ENCODE measurements around the gene EDIL3.
"Not testable (repeated sequence)": the region's sequence is repeated elsewhere in the genome, so short reads cannot be mapped to it uniquely, and the experiment has no call there.

Gene EDIL3

DNA sequence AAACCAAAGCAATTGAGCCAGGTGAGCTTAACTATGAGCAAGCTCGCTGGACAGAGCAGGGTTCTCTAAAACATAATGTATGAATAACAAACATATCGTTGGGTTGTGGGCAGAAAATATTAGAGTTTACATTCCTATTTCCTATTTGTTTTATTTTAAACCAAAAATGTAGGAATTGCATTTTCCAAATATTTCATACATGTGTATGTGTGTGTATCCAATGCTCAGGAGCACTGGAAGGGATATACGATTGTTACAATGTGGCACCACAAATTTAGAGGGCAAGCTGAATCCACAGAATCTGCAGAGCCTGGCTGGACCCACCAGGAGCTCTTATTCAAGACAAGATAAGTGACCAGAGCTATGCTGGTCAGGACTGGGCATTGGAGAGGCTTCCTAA lies 338.7 kb downstream of the EDIL3 start:
- no peak for DNase-seq

DNA sequence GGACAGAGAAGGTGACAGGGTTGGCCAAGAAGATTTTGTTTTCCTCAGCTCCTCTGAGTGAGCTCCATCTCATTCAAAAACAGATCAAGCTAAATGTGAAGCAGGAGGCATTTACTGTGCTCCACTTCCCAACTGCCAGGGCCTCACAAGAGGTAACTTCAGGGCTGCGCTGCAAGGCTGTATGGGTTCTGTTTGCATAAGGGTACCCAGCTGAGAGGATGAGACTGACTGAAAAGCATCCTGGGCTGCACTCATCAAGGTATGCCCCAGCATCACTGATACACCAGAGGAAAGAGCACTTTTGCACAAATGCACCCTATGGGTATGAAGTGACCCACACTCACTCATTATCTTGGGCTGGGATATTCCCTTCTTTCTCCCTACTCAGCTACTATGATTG lies 347.8 kb downstream of the EDIL3 start:
- DNase-seq = no peak

GRCh38 chr5:84032324-84032723 lies 352.4 kb downstream of the EDIL3 start:
- no peak for DNase-seq

- no peak for DNase-seq
These were observed 356.6 kb downstream of the EDIL3 start for GRCh38 chr5:84028093-84028492.

DNA sequence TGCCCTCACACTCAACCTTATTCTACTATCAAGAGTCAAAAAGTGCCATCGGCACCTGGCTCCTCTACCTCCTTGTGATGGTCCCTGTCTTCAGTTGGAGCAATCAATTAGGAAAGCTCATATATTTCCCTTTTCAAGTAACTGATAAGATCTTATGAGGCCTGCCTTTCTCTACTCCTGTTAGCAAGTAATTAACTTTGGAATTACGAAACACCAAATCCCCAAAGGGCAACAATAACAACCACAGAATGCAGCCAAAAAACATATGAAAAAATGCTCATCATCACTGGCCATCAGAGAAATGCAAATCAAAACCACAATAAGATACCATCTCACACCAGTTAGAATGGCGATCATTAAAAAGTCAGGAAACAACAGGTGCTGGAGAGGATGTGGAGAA lies 366.2 kb downstream of the EDIL3 start:
- DNase-seq = not testable (repeated sequence)

DNA sequence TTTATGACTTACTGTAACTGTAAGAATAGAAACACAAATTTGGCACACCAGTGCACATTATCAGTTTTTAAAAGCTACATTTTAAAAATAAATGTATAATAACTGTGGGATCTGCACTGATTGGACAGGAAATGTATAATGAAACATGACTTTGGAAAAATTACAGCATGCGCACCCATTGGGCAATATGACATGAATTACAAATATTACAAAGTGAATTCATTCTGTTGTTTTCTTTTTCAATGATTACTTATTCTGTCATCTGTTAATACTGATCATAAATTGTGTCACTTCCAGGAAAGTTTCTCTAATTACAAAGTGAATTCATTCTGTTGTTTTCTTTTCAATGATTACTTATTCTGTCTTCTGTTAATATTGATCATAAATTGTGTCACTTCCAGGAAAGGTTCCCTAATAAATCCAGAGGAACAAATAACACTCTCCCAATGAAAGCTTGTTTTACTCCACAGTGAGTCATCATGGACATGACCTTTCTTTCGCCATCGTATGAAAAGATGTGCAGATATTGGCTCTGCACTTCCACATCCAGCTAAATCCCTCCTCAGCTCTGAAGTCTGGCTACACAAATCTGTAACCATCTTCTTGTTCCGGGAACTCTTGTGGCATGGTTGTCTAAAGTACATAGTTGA lies 367.0 kb downstream of the EDIL3 start:
- no peak for DNase-seq

DNA sequence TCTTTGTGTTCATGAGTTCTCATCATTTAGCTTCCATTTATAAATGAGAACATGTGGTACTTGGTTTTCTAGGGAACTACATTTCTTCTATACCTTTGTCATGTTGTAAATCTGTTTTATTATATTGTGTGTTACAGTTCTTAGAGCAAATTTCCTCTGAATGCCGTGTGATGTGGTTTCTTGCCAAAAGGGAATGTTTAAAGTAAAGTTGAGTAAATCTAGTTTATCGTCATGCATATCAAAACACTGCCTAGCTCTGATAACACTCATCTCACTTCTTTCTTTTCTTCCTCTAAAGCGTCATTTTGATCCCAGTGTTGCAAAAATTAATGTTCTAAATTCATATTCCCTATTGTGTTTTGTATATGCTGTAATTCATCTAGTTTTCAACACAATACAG lies 368.6 kb downstream of the EDIL3 start:
- no peak for DNase-seq

DNA sequence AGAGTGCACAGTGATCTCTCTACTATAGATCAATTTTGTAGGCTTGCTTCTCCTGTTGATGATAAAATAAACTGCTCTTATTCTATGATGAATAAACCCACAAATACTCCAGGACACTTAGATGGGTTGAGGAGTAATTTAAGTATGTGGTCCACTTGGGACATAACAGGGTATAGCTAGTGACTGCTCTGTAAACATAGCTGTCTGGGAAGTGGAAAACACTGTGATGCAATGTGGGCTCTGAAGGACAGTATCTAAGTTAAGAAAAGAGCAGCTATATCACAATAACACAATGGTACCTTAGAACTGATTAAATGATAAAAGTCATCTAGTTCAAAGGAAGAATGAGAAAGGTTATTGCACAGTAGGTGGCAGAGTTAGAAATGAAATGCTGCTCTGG lies 369.7 kb downstream of the EDIL3 start:
- DNase-seq = no peak

GRCh38 chr5:83993803-83994202 lies 390.9 kb downstream of the EDIL3 start:
- DNase-seq = no peak

GRCh38 chr5:83991566-83992224 lies 393.0 kb downstream of the EDIL3 start:
- no peak for DNase-seq

DNA sequence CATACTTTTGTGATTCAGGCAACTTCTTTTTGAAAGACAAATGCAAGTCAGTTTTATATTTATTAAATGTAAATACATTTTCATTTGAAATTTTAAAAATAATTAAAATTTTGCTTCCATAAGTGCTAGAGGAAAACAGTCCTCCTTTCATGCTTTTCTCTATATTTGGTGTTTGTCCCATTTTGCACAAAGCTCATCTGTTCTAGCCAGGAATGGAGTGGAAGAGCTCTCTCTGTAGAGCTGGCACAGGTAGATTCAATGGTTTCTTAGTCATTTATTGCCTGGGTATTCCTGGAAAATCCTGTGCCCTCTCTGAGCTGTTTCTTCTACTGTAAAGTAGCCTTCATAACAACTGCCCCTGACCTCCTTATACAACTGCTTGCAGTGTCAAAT lies 396.4 kb downstream of the EDIL3 start:
- no peak for DNase-seq

- no peak for DNase-seq
These were observed 397.0 kb downstream of the EDIL3 start for GRCh38 chr5:83987513-83988292.

- DNase-seq = no peak
These were observed 400.8 kb downstream of the EDIL3 start for GRCh38 chr5:83983852-83984251.

GRCh38 chr5:83973925-83974815 lies 410.5 kb downstream of the EDIL3 start:
- no peak for DNase-seq

DNA sequence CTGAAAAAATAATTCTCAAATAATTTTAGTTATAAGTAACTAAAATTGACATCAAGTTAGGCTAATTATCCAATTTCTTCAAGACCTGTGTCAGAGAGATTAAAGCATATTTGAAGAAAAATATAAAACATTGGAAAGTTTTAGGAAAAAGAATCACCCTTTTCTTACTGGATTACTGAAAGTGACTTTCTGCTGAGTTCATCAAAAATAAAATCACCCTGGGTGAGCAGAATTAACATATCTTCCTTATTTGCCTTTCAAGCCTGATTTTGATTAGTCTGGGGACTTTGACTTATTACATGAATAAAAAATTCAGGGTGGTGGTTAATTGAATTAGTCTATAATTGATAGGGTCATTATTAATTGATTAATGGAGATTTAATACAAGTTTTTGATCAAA lies 411.8 kb downstream of the EDIL3 start:
- DNase-seq = no peak

GRCh38 chr5:83972236-83972635 lies 412.4 kb downstream of the EDIL3 start:
- DNase-seq = no peak

- no peak for DNase-seq
These were observed 417.3 kb downstream of the EDIL3 start for GRCh38 chr5:83967417-83967816.

DNA sequence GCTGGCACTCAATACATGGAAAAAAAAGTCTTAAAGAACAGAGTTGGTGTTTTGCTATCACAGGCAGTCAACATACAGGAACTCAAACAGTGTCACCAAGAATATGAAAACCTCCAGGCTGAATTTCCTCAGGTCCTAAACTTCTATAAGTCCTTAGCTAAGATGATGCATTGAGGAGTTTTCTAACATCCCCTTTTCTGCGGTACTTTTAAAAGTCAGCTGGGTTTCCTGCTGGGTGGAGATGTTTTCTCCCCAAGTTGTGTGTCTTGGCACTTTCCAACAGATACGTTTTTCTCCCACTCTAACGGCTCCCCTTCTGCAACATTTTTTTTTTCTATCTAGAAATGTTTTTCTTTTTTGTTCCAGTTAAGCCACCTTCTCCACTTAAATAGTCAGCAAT lies 419.2 kb downstream of the EDIL3 start:
- peak; percentile 73 to 82 for DNase-seq

DNA sequence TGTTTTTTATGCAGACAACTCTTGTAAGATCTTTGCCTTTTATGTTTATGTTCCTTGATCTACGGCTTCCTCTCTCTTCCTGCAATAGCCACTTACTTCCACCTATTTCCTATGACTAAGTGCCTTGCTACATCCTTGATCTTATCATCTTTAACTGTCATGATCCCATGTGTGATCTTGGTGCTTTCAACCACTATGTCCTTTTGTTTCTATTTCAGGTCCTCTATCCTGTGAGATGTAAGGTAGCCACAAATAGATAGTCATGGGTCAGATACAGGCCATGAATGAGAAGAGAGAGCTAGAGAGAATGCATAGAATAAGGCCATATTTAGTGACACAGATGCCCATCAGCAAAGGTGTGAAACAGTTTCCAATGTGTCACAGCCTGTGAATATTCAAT lies 420.4 kb downstream of the EDIL3 start:
- DNase-seq = peak; percentile 75 to 83

DNA sequence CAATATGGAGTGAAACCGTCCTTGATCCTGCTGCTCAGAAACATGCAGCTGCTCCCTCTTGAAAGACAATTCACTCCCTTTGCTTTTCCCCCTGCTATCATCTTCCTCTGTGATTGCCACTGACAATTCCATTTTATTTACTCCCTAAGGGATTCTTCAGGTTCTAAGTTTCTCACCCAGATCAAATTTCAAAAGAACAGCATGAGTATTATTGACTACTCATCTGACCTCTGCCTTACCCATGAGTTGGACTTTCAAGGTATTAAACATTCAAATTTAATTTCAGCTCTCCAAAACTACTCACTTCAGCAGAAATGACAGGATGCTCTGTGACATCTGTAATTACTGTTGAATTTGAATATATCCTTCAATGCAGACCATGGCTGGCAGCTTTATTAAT lies 427.5 kb downstream of the EDIL3 start:
- no peak for DNase-seq

DNA sequence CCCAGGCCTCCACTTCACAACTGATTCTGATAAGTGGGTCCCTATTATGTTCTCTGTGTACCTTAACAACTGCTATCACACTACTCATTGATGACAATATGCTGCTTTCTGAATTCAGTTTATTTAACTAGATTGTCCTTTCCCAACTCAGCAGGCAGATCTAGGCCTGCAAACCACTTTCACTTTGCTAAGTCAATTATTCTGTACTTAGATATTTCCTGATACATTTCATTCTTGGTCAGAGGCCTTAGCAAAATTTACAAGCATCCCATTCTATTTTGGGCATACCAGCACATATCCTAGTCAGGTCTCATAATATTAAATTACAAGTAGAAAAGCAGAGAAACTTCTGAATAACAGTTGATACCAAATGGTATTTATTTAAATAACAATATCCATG lies 428.3 kb downstream of the EDIL3 start:
- DNase-seq = no peak

GRCh38 chr5:83955916-83956315 lies 428.8 kb downstream of the EDIL3 start:
- DNase-seq = peak; percentile 15 to 27

- no peak for DNase-seq
These were observed 436.9 kb downstream of the EDIL3 start for GRCh38 chr5:83947763-83948162.
